COLO668 (cell line): Measurements from ENCODE around the gene UBE2U.
"Not testable (repeated sequence)": the region's sequence is repeated elsewhere in the genome, so short reads cannot be mapped to it uniquely, and the experiment has no call there.

Experiments used
- DNase-seq: peaks from one replicate; lab custom pipeline; 2025; ENCODE audit not compliant: unreplicated experiment; lab: John Stamatoyannopoulos, UW

Gene UBE2U

DNA sequence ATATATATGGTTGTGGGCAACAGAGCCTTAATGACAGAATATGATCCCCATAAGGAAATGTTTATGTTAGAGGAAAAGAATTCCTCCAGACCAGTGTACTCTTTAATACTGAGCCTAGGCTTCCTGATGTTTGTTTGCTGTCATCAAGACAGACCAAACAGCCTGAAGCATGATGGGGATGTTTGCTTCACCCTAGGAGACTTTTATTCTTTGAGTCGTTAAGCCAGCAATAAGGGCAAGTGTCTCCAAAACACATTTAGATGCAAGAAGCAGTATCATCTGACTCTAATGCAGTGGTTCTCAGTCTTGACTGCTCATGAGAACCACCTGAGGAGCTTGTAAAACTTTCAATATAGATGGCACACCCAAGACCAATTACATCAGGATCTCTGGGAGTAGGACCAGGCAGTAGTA lies 33.1 kb downstream of the UBE2U start:
- DNase-seq = no peak

DNA sequence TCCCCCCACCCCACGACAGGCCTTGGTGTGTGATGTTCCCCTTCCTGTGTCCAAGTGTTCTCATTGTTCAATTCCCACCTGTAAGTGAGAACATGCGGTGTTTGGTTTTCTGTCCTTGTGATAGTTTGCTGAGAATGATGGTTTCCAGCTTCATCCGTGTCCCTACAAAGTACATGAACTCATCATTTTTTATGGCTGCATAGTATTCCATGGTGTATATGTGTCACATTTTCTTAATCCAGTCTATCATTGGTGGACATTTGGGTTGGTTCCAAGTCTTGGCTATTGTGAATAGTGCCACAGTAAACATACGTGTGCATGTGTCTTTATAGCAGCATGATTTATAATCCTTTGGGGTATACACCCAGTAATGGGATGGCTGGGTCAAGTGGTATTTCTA lies 36.1 kb downstream of the UBE2U start:
- not testable (repeated sequence) for DNase-seq

DNA sequence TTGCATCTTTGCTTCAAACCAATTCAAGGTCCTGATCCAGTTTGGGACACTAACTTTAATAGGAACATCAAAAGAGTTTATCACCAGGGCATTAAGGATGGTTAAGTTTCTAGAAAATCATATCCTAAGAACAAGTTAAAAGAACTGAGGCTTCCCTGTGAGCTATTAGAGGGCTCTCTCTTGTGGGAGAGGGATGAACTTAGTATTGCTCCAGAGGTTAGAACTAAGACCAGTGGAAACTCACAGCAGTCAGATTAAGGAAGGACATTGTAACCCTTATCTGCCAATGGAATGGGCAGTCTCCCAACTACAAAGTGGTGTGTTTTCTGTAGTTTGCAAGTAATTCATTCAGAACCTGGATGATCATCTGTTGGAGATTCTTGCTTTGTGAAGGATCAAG lies 36.8 kb downstream of the UBE2U start:
- no peak for DNase-seq

DNA sequence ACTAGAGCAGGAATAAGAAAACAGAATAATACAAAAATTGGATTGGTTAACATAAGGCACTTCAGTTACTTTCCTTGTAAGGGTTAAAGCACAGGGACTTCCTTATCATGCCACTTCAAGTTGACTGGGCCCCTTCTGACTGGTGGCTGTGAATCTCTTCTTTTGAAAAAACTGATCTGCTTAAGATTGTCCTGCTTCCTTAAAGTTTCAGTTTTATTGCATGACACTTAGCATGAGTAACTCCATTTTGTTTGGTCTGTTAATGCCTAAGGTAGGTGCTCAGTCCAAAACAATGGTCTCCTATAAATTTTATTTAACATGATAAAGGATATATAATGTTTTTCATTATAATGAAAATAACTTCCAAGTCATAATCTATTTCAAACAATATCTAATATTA lies 37.6 kb downstream of the UBE2U start:
- DNase-seq = no peak

DNA sequence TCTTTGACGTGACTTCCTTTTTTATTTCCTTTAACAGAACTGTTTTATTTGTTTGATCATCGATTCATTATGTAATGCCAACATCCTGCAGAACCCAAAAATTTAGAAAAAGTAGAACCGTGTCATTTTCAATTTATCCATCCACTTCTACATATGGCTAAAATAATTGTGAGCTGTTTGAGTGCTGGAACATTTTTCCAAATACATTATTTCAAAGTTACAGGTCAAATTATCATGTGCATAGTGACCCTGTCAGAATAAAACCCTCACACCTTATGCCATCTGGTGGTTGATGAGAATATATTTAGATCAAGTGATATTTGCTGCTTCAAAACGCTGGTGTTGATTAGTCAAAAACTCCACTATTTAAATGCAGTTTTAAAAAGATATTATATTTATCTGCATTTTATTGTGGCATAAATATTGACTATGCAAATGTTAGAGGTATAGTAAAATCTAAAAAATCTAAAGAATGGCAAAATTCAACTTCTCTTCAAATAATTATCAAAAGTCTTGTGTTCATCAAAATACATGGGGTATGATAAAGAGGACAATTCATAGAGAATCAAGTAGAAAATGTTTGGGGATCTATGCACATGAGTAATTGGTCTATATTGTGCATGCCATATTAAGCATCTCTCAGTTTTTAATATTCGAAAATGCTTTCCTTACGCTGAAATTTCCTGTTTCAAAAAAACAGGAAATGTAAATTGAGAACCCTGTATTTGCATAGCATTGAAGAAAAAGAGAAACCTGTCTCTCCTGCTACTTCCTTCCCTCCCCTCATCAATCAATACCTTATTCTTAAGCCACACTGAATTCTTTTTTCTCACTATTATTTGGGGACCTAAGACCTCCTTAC lies 39.7 kb downstream of the UBE2U start:
- no peak for DNase-seq

DNA sequence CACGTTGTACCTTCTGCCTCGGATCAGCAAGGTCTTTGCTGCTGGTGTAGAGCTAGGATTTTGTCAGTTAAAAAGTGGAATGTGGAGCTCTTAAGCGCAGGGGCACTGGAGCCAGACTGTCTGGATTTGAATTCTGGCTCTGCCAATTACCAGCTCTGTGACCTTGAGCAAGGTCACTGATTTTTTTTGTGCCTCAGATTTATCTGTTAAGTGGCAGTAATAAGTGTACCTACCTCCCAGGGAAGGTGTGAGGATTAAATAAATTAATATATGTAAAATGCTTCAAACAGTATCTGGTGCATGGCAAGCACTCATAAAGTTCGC lies 40.3 kb downstream of the UBE2U start:
- no peak for DNase-seq

GRCh38 chr1:64245495-64245894 lies 42.1 kb downstream of the UBE2U start:
- DNase-seq = no peak

GRCh38 chr1:64246294-64246917 lies 43.0 kb downstream of the UBE2U start:
- DNase-seq = no peak

- no peak for DNase-seq
Observed at GRCh38 chr1:64248065-64248464, 44.6 kb downstream of the UBE2U start.

GRCh38 chr1:64250472-64250871 lies 47.0 kb downstream of the UBE2U start:
- not testable (repeated sequence) for DNase-seq

GRCh38 chr1:64251971-64252370 lies 48.5 kb downstream of the UBE2U start:
- DNase-seq = no peak

DNA sequence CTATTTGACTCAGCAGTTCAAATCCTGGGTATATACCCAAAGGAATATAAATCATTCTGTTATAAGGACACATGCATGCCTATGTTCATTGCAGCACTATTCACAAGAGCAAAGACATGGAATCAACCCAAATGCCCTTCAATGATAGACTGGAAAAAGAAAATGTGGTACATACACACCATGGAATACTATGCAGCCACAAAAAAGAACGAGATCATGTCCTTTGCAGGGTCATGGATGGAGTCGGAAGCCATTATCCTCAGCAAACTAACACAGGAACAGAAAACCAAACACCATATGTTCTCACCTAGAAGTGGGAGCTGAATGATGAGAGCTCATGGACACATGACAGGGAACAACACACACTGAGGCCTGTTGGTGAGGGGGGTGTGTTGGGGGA lies 53.8 kb downstream of the UBE2U start:
- not testable (repeated sequence) for DNase-seq

GRCh38 chr1:64258444-64258843 lies 55.0 kb downstream of the UBE2U start:
- DNase-seq = not testable (repeated sequence)

GRCh38 chr1:64263335-64263734 lies 59.9 kb downstream of the UBE2U start:
- no peak for DNase-seq

- DNase-seq = no peak
Observed at GRCh38 chr1:64263856-64264255, 60.4 kb downstream of the UBE2U start.

DNA sequence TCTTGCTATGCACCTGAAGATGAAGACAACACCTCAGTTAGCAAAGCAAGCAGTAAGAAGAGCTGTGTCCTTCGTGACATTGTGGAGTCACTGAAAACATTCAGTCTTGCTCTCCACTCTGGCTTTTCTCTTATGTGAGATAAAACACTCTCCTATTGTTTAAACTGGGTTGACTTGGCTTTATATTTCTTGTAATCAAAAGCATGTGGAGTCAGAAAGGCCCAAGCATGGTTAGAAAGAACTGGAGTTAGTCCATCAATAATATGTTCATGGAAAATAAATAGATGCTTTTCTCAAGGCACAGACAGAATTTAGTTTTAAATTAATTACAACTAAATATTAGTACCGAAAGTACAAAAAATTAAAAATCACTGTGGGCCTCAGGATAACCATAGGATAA lies 61.7 kb downstream of the UBE2U start:
- no peak for DNase-seq

GRCh38 chr1:64266991-64267390 lies 63.6 kb downstream of the UBE2U start:
- no peak for DNase-seq

- DNase-seq = peak; percentile 87
Observed at GRCh38 chr1:64268653-64269557, 65.5 kb downstream of the UBE2U start.

GRCh38 chr1:64269558-64269884 lies 66.1 kb downstream of the UBE2U start:
- DNase-seq = no peak

- no peak for DNase-seq
Observed at GRCh38 chr1:64280001-64280400, 76.6 kb downstream of the UBE2U start.

DNA sequence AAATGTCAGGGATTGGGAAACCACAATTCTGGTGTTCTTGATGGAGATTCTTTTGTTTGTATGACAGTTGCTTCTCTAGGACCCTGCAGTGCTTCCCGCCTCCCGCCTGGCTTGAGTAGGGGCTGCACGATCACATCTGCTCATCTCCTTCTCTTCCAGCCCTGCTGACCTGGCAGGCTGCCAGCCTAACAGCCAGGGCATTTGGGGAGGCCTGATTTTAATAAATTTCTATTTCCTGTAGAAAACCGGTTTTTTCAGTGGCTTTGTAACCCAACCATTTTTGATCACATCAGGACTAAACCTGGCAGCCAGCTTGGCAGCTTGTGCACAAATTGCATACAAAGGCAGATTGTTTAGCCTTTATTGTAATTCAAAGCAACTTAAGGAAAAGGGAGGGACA lies 78.9 kb downstream of the UBE2U start:
- DNase-seq = peak; percentile 89

DNA sequence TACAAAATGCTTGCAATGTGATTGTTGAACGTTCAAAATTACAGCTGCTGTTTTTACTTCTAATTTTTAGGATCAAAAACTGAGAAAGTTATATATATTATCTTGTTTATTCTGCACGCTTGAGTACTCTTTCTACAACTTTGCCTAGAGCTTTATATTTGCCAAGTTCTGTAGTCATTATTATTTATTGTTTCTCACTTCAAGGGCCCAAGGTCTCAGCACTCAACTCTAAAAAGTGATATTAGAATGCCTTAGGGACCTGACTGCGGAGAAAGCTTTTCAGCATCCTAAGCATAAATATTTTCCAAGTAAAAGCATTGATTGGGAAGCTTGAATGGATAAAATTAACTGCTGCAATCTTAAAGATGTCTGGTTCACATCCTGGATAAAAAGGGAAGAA lies 83.6 kb downstream of the UBE2U start:
- no peak for DNase-seq
